GM12874 (cell line): ENCODE measurements around the gene ST6GALNAC5.

Experiments
- CTCF ChIP-seq: IDR thresholded peaks from 2 replicates; pipeline ENCODE4 v1.5.1; 2011; ENCODE audit warnings: low read depth, mild to moderate bottlenecking, control low read depth, low read length, moderate library complexity; ENCODE audit not compliant: insufficient read depth

Gene ST6GALNAC5

GRCh38 chr1:76881762-76882161 lies 14.5 kb downstream of the ST6GALNAC5 start:
- TF ChIP-seq CTCF: no peak

GRCh38 chr1:76891931-76892622 lies 24.8 kb downstream of the ST6GALNAC5 start:
- no peak for TF ChIP-seq CTCF

GRCh38 chr1:76892675-76893074 lies 25.4 kb downstream of the ST6GALNAC5 start:
- no peak for TF ChIP-seq CTCF

GRCh38 chr1:76901158-76901767 lies 34.0 kb downstream of the ST6GALNAC5 start:
- peak; percentile 80 for TF ChIP-seq CTCF

- no peak for TF ChIP-seq CTCF
Measured at GRCh38 chr1:76905876-76906595, 38.8 kb downstream of the ST6GALNAC5 start.

- no peak for TF ChIP-seq CTCF
Measured at GRCh38 chr1:76909311-76909710, 42.0 kb downstream of the ST6GALNAC5 start.

GRCh38 chr1:76919085-76919484 lies 51.8 kb downstream of the ST6GALNAC5 start:
- no peak for TF ChIP-seq CTCF
